ENCODE measurements around the gene MRTFB.

DNA sequence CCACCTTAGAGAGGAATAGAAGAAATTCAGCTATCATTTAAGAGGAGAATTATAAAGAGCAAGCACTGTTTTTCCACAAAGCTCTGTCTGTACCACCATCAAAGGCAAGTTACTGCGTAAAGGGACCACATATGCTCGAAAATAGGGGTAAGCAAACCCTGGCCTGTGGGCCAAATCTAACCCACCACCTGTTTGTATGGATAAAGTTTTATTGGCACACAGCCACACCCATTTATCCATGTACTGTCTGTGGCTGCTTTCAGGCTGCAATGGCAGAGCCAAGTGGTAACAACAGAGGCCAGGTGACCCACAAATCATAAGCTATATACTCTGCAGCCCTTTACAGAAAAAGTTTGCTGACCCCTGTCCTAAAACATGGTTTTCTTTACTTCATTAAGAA is 180.3 kb downstream of the MRTFB start:
- no peak for TF ChIP-seq KDM3A (CRISPR knock-in tag; IDR thresholded peaks at IDR 0.05; ENCODE audit: low read depth)
- TF ChIP-seq SMC3 (IDR thresholded peaks at IDR 0.05; ENCODE audit: low read length), result no peak
- no peak for TF ChIP-seq ZNF24 (IDR thresholded peaks at IDR 0.05)
- TF ChIP-seq, protein P1, sequence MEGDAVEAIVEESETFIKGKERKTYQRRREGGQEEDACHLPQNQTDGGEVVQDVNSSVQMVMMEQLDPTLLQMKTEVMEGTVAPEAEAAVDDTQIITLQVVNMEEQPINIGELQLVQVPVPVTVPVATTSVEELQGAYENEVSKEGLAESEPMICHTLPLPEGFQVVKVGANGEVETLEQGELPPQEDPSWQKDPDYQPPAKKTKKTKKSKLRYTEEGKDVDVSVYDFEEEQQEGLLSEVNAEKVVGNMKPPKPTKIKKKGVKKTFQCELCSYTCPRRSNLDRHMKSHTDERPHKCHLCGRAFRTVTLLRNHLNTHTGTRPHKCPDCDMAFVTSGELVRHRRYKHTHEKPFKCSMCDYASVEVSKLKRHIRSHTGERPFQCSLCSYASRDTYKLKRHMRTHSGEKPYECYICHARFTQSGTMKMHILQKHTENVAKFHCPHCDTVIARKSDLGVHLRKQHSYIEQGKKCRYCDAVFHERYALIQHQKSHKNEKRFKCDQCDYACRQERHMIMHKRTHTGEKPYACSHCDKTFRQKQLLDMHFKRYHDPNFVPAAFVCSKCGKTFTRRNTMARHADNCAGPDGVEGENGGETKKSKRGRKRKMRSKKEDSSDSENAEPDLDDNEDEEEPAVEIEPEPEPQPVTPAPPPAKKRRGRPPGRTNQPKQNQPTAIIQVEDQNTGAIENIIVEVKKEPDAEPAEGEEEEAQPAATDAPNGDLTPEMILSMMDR (CRISPR knock-in tag; IDR thresholded peaks at IDR 0.05), result no peak
- no peak for TF ChIP-seq ZNF615 (CRISPR knock-in tag; IDR thresholded peaks at IDR 0.05; ENCODE audit: borderline replicate concordance)
- no peak for TF ChIP-seq HMGXB4 (CRISPR knock-in tag; IDR thresholded peaks at IDR 0.05; ENCODE audit: borderline replicate concordance in 1 of 2, low read depth in 1 of 2)
- no peak for TF ChIP-seq CHD4 (IDR thresholded peaks at IDR 0.05; ENCODE audit: borderline replicate concordance, low read length)
- TF ChIP-seq ZNF788 (CRISPR knock-in tag; IDR thresholded peaks at IDR 0.05; ENCODE audit: borderline replicate concordance), result no peak
- no peak for TF ChIP-seq RAD21 (CRISPR knock-in tag; IDR thresholded peaks at IDR 0.05)
- no peak for TF ChIP-seq POLR2AphosphoS2 (IDR thresholded peaks at IDR 0.05; ENCODE audit: low read depth, low read length)

Data from HepG2 (cell line).